Aorta (tissue), 5 donors: ENCODE data around the gene APOC4. TPM values are rescaled to one million over a fixed set of nuclear protein-coding genes. Genes with fewer than 3 reads are reported as not detected.
"Not testable (repeated sequence)": the region's sequence is repeated elsewhere in the genome, so short reads cannot be mapped to it uniquely, and the experiment has no call there.

ENCODE experiments used
- ATAC-seq: fragments of 200-7000 bp; cut with Tn5 transposase; one replicate; pipeline ENCODE4 v1.9.1; 2022; ENCODE audit warnings: moderate library complexity; ENCODE audit not compliant: low FRiP score
- DNase-seq, 2 donors: peaks; one replicate each; pipeline ENCODE4 v3.0.0-alpha.2; 2020
- H3K27ac ChIP-seq, 2 donors: one replicate each; pipeline ENCODE4 v1.5.1; 2013; ENCODE audit warnings: low read length in 2 of 2, mild to moderate bottlenecking in 2 of 2, moderate library complexity in 2 of 2, control low read depth in 1 of 2, inconsistent platforms in 1 of 2, low read depth in 1 of 2
- H3K27me3 ChIP-seq, 2 donors: one replicate each; pipeline ENCODE4 v1.6.1; 2013; ENCODE audit warnings: control low read depth in 1 of 2, low read length in 1 of 2, mild to moderate bottlenecking in 1 of 2, moderate library complexity in 1 of 2; ENCODE audit not compliant: insufficient read depth in 2 of 2, control insufficient read depth in 1 of 2
- H3K36me3 ChIP-seq, 2 donors: one replicate each; pipeline ENCODE4 v1.6.1; 2013; ENCODE audit warnings: control low read depth in 1 of 2, low read length in 1 of 2, mild to moderate bottlenecking in 1 of 2; ENCODE audit not compliant: insufficient read depth in 2 of 2, control insufficient read depth in 1 of 2
- H3K4me1 ChIP-seq, 2 donors: one replicate each; pipeline ENCODE4 v1.6.1; 2013; ENCODE audit warnings: low read length in 2 of 2, control low read depth in 1 of 2, mild to moderate bottlenecking in 1 of 2, moderate library complexity in 1 of 2; ENCODE audit not compliant: insufficient read depth in 2 of 2, control insufficient read depth in 1 of 2
- H3K4me3 ChIP-seq, 2 donors: one replicate each; pipeline ENCODE4 v1.5.1; 2013; ENCODE audit warnings: low read length in 2 of 2, control low read depth in 1 of 2, mild to moderate bottlenecking in 1 of 2
- H3K9me3 ChIP-seq: one replicate; pipeline ENCODE4 v1.6.1; 2013; ENCODE audit warnings: mild to moderate bottlenecking, low read length; ENCODE audit not compliant: control insufficient read depth
- WGBS, 2 donors: extraction: QIAGEN DNeasy Blood & Tissue Kit; methylation state at CpG; one replicate each; pipeline ENCODE4 v1.1.7; 2013; 5-methylcytosine and 5-hydroxymethylcytosine counted together
- intact Hi-C, 2 donors: fragments of 100-400 bp; cut with DNase I; formaldehyde crosslinking; loops; one replicate each; pipeline versions ENCODE4 v1.14.2 to v1.15.0; 2022
- polyA plus RNA-seq, 2 donors: library from polyadenylated mRNA; stranded (reverse); fragments of 200-250 nt; gene quantifications; one replicate each; pipeline ENCODE4 v1.2.3, GENCODE V29; 2013
- total RNA-seq, 2 donors: library from RNA; stranded (reverse); fragmentation: NEBNext Ultra II Directional; extraction: Animal tissue kit (Norgen Biotek cat#: 25700); gene quantifications; one replicate each; pipeline ENCODE4 v1.2.1, GENCODE V29; 2021
- donor health status: healthy with polysubstance abuse.
- donor health status: Bipolar disorder and iron deficiency.
- donor health status: DM: no; HTN: no; CAD: no.
- donor health status: DM: no; HTN: no; CAD: no.
- donor health status: DM: yes; HTN: yes; CAD: no.

The APOC4 gene
- total and polyA plus RNA-seq, 4 donors: not detected

- ATAC-seq (no peak), DNase-seq (peak in 1 of 2 donors; percentile 81)
- WGBS, 2 donors: 40 to 46% methylated on average over 6 of the region's 6 CpGs
- intact Hi-C loops: no loop called here
- Histone ChIP-seq H3K27ac (no peak overlapping the region), H3K4me1 (no peaks in the 10 kb centered on the region), H3K36me3 (no peaks in the 10 kb centered on the region), H3K4me3 (no peak overlapping the region), H3K9me3 (no peaks in the 10 kb centered on the region), H3K27me3 (no peaks in the 10 kb centered on the region)
Observed at GRCh38 chr19:44912854-44913253, 29.2 kb upstream of the APOC4 start.

- WGBS, 2 donors: 68 to 69% methylated on average over 22 to 23 of the region's 23 CpGs
- H3K4me3 ChIP-seq, intact Hi-C loops: not testable (repeated sequence)
Observed at GRCh38 chr19:44913512-44914432, 28.3 kb upstream of the APOC4 start.

GRCh38 chr19:44914433-44915206 lies 27.4 kb upstream of the APOC4 start, which contains the start of gene APOC1:
Gene APOC1, plus strand, starts transcription at chr19:44914608. Its CDS starts 284 bp downstream, at chr19:44914892.
- WGBS, 2 donors: 9 to 10% methylated on average over 21 to 28 of the region's 28 CpGs

More at GRCh38 chr19:44913512-44914432, 28.3 kb upstream of the APOC4 start:
- DNase-seq, H3K27ac ChIP-seq, H3K4me1 ChIP-seq, H3K27me3 ChIP-seq, ATAC-seq, H3K36me3 ChIP-seq, H3K9me3 ChIP-seq: not testable (repeated sequence)

GRCh38 chr19:44924243-44924725 lies 17.8 kb upstream of the APOC4 start:
- no peaks in the 10 kb centered on the region for H3K27me3 ChIP-seq
- H3K4me3 ChIP-seq: no peak overlapping the region
- WGBS, 2 donors: 85 to 87% methylated on average over 8 of the region's 8 CpGs
- H3K27ac ChIP-seq: no peak overlapping the region
- no peak for ATAC-seq
- no peaks in the 10 kb centered on the region for H3K9me3 ChIP-seq
- H3K4me1 ChIP-seq: no peaks in the 10 kb centered on the region
- DNase-seq: no peak
- intact Hi-C loops: no loop called here
- H3K36me3 ChIP-seq: no peaks in the 10 kb centered on the region

More at GRCh38 chr19:44914433-44915206, 27.4 kb upstream of the APOC4 start, which contains the start of gene APOC1:
- H3K36me3 ChIP-seq, H3K9me3 ChIP-seq, H3K27me3 ChIP-seq, intact Hi-C loops, H3K27ac ChIP-seq, H3K4me1 ChIP-seq: not testable (repeated sequence)
- peak within 1 kb of the TSS; percentile 27 to 41 for H3K4me3 ChIP-seq
- DNase-seq (peak; percentile 89 to 94), ATAC-seq (peak; percentile 93)

GRCh38 chr19:44925114-44925891 lies 16.7 kb upstream of the APOC4 start:
- intact Hi-C loops: no loop called here
- no peak overlapping the region for H3K27ac ChIP-seq
- H3K4me3 ChIP-seq: no peak overlapping the region
- no peaks in the 10 kb centered on the region for H3K4me1 ChIP-seq
- WGBS, 2 donors: 36 to 47% methylated on average over 7 to 8 of the region's 8 CpGs
- H3K36me3 ChIP-seq: no peaks in the 10 kb centered on the region
- H3K9me3 ChIP-seq: no peaks in the 10 kb centered on the region
- ATAC-seq (peak; percentile 87), DNase-seq (peak; percentile 84 to 90)
- H3K27me3 ChIP-seq: no peaks in the 10 kb centered on the region

- DNase-seq, H3K36me3 ChIP-seq, H3K27me3 ChIP-seq, H3K27ac ChIP-seq, H3K4me3 ChIP-seq, H3K4me1 ChIP-seq, intact Hi-C loops, H3K9me3 ChIP-seq: not testable (repeated sequence)
- 40 to 63% methylated on average over 9 to 18 of the region's 19 CpGs for WGBS, 2 donors
- ATAC-seq: peak; percentile 5
Observed at GRCh38 chr19:44926245-44927077, 15.6 kb upstream of the APOC4 start.

- Histone ChIP-seq H3K27me3 (no peaks in the 10 kb centered on the region), H3K4me1 (no peaks in the 10 kb centered on the region), H3K27ac (no peak overlapping the region), H3K4me3 (no peak overlapping the region), H3K36me3 (no peaks in the 10 kb centered on the region), H3K9me3 (no peaks in the 10 kb centered on the region)
- WGBS, 2 donors: 32 to 33% methylated on average over 5 of the region's 5 CpGs
- ATAC-seq (no peak), DNase-seq (no peak)
- intact Hi-C loops: no loop called here
Observed at GRCh38 chr19:44927746-44928145, 14.3 kb upstream of the APOC4 start.
